Stimulated activated CD8-positive, alpha-beta memory T cell treated with anti-CD3 and anti-CD28 coated beads, Interleukin-12 subunit alpha, Interleukin-12 subunit beta, amount 100 ng/mL, for 4 hours (primary cell): ENCODE measurements around the gene PLCD3.

Experiments
- DNase-seq: peaks from one replicate; pipeline ENCODE4 v3.0.0-alpha.2; 2020; ENCODE audit warnings: low read depth

PLCD3 gene

GRCh38 chr17:45116434-45117016, 15.8 kb downstream of the PLCD3 start:
- DNase-seq: no peak

- no peak for DNase-seq
These were observed 16.4 kb downstream of the PLCD3 start for GRCh38 chr17:45115871-45116270.

- no peak for DNase-seq
These were observed 17.2 kb downstream of the PLCD3 start for GRCh38 chr17:45115015-45115625.

- no peak for DNase-seq
These were observed 18.0 kb downstream of the PLCD3 start for GRCh38 chr17:45114117-45114932.

- DNase-seq: no peak
These were observed 18.9 kb downstream of the PLCD3 start for GRCh38 chr17:45113424-45113754.

- no peak for DNase-seq
These were observed 19.5 kb downstream of the PLCD3 start for GRCh38 chr17:45112559-45113423.

GRCh38 chr17:45111850-45112249, 20.5 kb downstream of the PLCD3 start:
- no peak for DNase-seq

GRCh38 chr17:45110676-45111611, 21.4 kb downstream of the PLCD3 start:
- DNase-seq: no peak

- no peak for DNase-seq
These were observed 23.5 kb downstream of the PLCD3 start for GRCh38 chr17:45108595-45109521.

- DNase-seq: no peak
These were observed 24.3 kb downstream of the PLCD3 start for GRCh38 chr17:45108051-45108450.

- DNase-seq: no peak
These were observed 24.9 kb downstream of the PLCD3 start for GRCh38 chr17:45107293-45108010.

GRCh38 chr17:45106582-45106981, 25.7 kb downstream of the PLCD3 start:
- DNase-seq: no peak

GRCh38 chr17:45106096-45106495, 26.2 kb downstream of the PLCD3 start:
- DNase-seq: no peak

GRCh38 chr17:45104907-45105624, 27.2 kb downstream of the PLCD3 start:
- no peak for DNase-seq

- no peak for DNase-seq
These were observed 27.8 kb downstream of the PLCD3 start for GRCh38 chr17:45104497-45104896.

- no peak for DNase-seq
These were observed 28.3 kb downstream of the PLCD3 start for GRCh38 chr17:45104029-45104428.

GRCh38 chr17:45103269-45103795, 29.0 kb downstream of the PLCD3 start:
- DNase-seq: no peak

- no peak for DNase-seq
These were observed 29.5 kb downstream of the PLCD3 start for GRCh38 chr17:45102856-45103255.
